Bronchial epithelial cell (primary cell): Measurements from ENCODE around the gene PCDHAC1. TPM values are rescaled to one million over a fixed set of nuclear protein-coding genes. Genes with fewer than 3 reads are reported as not detected.

ENCODE experiments used
- DNase-seq: peaks from one replicate; pipeline ENCODE4 v3.0.0-alpha.2; 2010; ENCODE audit warnings: low read depth
- FAIRE-seq: peaks from 2 replicates; lab custom pipeline; 2011; peaks lifted over from hg19 to GRCh38; lab: Jason Lieb, UNC
- H3K27me3 ChIP-seq: 2 replicates; pipeline ENCODE4 v1.5.1; 2011; ENCODE audit warnings: low read length; ENCODE audit not compliant: control insufficient read depth, insufficient read depth
- H3K36me3 ChIP-seq: 2 replicates; pipeline ENCODE4 v1.5.1; 2011; ENCODE audit warnings: low read length; ENCODE audit not compliant: control insufficient read depth, insufficient read depth
- H3K4me3 ChIP-seq: 2 replicates; pipeline ENCODE4 v1.5.1; 2011; ENCODE audit warnings: mild to moderate bottlenecking, low read depth, low read length, control low read depth
- CTCF ChIP-seq: IDR thresholded peaks from 2 replicates; pipeline ENCODE4 v1.5.1; 2011; ENCODE audit warnings: mild to moderate bottlenecking, moderate library complexity, low read length, control low read depth, inconsistent platforms; ENCODE audit not compliant: insufficient read depth, severe bottlenecking
- total RNA-seq: library from RNA; depleted of rRNA; stranded (reverse); fragments of >200 nt; gene quantifications from 2 replicates; pipeline ENCODE4 v1.2.1, GENCODE V29; 2014

PCDHAC1 gene
- total RNA-seq, 1 donor from 2014 or later: 1.6 TPM

GRCh38 chr5:140964356-140964755, 38.3 kb downstream of the PCDHAC1 start:
- no peak for TF ChIP-seq CTCF
- Histone ChIP-seq H3K27me3 (no peaks in the 10 kb centered on the region), H3K4me3 (no peak overlapping the region), H3K36me3 (no peaks in the 10 kb centered on the region)
- no peak for FAIRE-seq
- no peak for DNase-seq

- TF ChIP-seq CTCF: no peak
- no peak for DNase-seq
- no peak for FAIRE-seq
- Histone ChIP-seq H3K27me3 (no peaks in the 10 kb centered on the region), H3K4me3 (peak overlapping the region; percentile 55), H3K36me3 (no peaks in the 10 kb centered on the region)
Observed at GRCh38 chr5:140965905-140966292, 39.8 kb downstream of the PCDHAC1 start.

GRCh38 chr5:140966293-140967225, 40.5 kb downstream of the PCDHAC1 start, which contains the start of gene PCDHAC2:
Gene PCDHAC2 (plus strand): TSS chr5:140966476. CDS start chr5:140966767, 291 bp downstream.
- Histone ChIP-seq H3K27me3 (no peaks in the 10 kb centered on the region), H3K4me3 (peak within 1 kb of the TSS; percentile 55), H3K36me3 (no peaks in the 10 kb centered on the region)
- no peak for TF ChIP-seq CTCF
- DNase-seq: peak; percentile 45
- FAIRE-seq: no peak

- peak; percentile 18 for FAIRE-seq
Observed at GRCh38 chr5:140967226-140967893, 41.3 kb downstream of the PCDHAC1 start.

GRCh38 chr5:140969880-140970279, 43.8 kb downstream of the PCDHAC1 start:
- no peak for TF ChIP-seq CTCF
- Histone ChIP-seq H3K27me3 (no peaks in the 10 kb centered on the region), H3K36me3 (no peaks in the 10 kb centered on the region), H3K4me3 (no peak overlapping the region)
- FAIRE-seq (no peak), DNase-seq (no peak)

More at GRCh38 chr5:140967226-140967893, 41.3 kb downstream of the PCDHAC1 start:
- Histone ChIP-seq H3K27me3 (no peaks in the 10 kb centered on the region), H3K36me3 (no peaks in the 10 kb centered on the region), H3K4me3 (peak overlapping the region; percentile 55)
- TF ChIP-seq CTCF: no peak
- no peak for DNase-seq
